OCI-LY7 (cell line): ENCODE results near the gene SERTAD4.

ENCODE experiments used
- EZH2phosphoT487 ChIP-seq: fragments of 200-600 bp; sonication (generic); IDR thresholded peaks from 2 replicates; pipeline ENCODE4 v1.6.1; 2018; ENCODE audit warnings: low read depth, borderline replicate concordance, mild to moderate bottlenecking, mixed run types, antibody characterized with exemption, low read length, moderate library complexity, mixed read lengths
- TF ChIP-seq, protein P1 (sequence below): fragments of 200-600 bp; sonication (generic); conservative IDR thresholded peaks from 2 replicates; pipeline ENCODE4 v1.5.1; 2014; ENCODE audit warnings: mild to moderate bottlenecking, antibody characterized with exemption, low read length, moderate library complexity, mixed read lengths

DNA sequence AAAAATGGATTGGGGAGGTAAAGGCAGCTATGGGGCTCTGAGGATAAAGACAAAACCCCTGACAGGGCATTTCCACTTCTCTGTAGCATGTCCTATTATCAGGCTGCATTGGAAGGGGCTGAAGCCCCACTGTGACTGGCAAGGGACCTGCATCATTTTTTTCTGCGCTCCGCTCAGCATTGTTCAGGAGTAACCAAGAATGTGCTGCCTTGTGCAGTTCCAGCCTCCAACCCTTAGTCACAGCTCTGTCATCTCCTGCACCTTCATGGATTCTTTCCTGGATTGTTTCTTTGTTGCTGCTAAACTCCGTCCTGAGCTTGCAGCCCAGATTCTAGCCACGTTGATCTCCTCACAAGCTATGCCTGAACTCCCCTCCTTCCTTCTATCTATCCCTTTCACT is 37.4 kb downstream of the SERTAD4 start:
- TF ChIP-seq, protein P1, sequence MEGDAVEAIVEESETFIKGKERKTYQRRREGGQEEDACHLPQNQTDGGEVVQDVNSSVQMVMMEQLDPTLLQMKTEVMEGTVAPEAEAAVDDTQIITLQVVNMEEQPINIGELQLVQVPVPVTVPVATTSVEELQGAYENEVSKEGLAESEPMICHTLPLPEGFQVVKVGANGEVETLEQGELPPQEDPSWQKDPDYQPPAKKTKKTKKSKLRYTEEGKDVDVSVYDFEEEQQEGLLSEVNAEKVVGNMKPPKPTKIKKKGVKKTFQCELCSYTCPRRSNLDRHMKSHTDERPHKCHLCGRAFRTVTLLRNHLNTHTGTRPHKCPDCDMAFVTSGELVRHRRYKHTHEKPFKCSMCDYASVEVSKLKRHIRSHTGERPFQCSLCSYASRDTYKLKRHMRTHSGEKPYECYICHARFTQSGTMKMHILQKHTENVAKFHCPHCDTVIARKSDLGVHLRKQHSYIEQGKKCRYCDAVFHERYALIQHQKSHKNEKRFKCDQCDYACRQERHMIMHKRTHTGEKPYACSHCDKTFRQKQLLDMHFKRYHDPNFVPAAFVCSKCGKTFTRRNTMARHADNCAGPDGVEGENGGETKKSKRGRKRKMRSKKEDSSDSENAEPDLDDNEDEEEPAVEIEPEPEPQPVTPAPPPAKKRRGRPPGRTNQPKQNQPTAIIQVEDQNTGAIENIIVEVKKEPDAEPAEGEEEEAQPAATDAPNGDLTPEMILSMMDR: no peak
- no peak for TF ChIP-seq EZH2phosphoT487
